GM21717 (cell line): ENCODE data around the gene GIMAP8.
"Not testable (repeated sequence)": the region's sequence is repeated elsewhere in the genome, so short reads cannot be mapped to it uniquely, and the experiment has no call there.

ENCODE experiments used
- ATAC-seq: cut with Tn5 transposase; IDR thresholded peaks from one replicate; pipeline ENCODE4 v1.9.1; 2021; ENCODE audit warnings: mild to moderate bottlenecking, moderate library complexity; ENCODE audit not compliant: unreplicated experiment

The GIMAP8 gene

GRCh38 chr7:150434240-150434639, 16.2 kb upstream of the GIMAP8 start:
- no peak for ATAC-seq

GRCh38 chr7:150435047-150435389, 15.4 kb upstream of the GIMAP8 start:
- ATAC-seq, result no peak

- ATAC-seq, result peak; percentile 96
Measured at GRCh38 chr7:150435390-150436073, 14.9 kb upstream of the GIMAP8 start.

- no peak for ATAC-seq
Measured at GRCh38 chr7:150439967-150440366, 10.5 kb upstream of the GIMAP8 start.

GRCh38 chr7:150441524-150441923, 8.9 kb upstream of the GIMAP8 start:
- ATAC-seq, result no peak

- no peak for ATAC-seq
Measured at GRCh38 chr7:150442811-150443210, 7.6 kb upstream of the GIMAP8 start.

- ATAC-seq, result no peak
Measured at GRCh38 chr7:150443793-150444540, 6.5 kb upstream of the GIMAP8 start.

GRCh38 chr7:150444674-150445365, 5.6 kb upstream of the GIMAP8 start:
- no peak for ATAC-seq

GRCh38 chr7:150446288-150446938, 4.0 kb upstream of the GIMAP8 start:
- ATAC-seq, result no peak

GRCh38 chr7:150447966-150448788, 2.3 kb upstream of the GIMAP8 start:
- peak; percentile 2 for ATAC-seq

GRCh38 chr7:150448789-150449147, 1.7 kb upstream of the GIMAP8 start:
- ATAC-seq, result peak; percentile 57

GRCh38 chr7:150449206-150449952, 1.1 kb upstream of the GIMAP8 start:
- no peak for ATAC-seq

GRCh38 chr7:150451097-150451793, 815 bp downstream of the GIMAP8 start:
- no peak for ATAC-seq

- ATAC-seq, result no peak
Measured at GRCh38 chr7:150451833-150452461, 1.5 kb downstream of the GIMAP8 start.

GRCh38 chr7:150453181-150453580, 2.8 kb downstream of the GIMAP8 start:
- no peak for ATAC-seq

GRCh38 chr7:150453892-150454291, 3.5 kb downstream of the GIMAP8 start:
- ATAC-seq, result no peak

- ATAC-seq, result not testable (repeated sequence)
Measured at GRCh38 chr7:150457064-150457463, 6.6 kb downstream of the GIMAP8 start.

GRCh38 chr7:150458235-150458634, 7.8 kb downstream of the GIMAP8 start:
- no peak for ATAC-seq

GRCh38 chr7:150458756-150459155, 8.3 kb downstream of the GIMAP8 start:
- ATAC-seq, result no peak
